Adipose tissue (tissue), 3 donors: ENCODE measurements around the gene VMO1. TPM values are rescaled to one million over a fixed set of nuclear protein-coding genes. Genes with fewer than 3 reads are reported as not detected.

ENCODE experiments used
- H3K27ac ChIP-seq: one replicate; pipeline ENCODE4 v1.5.1; 2013; ENCODE audit warnings: low read depth, low read length
- WGBS, 3 donors: extraction: QIAGEN DNeasy Blood & Tissue Kit; methylation state at CpG; one replicate each; pipeline ENCODE4 v1.1.7; 2013; 5-methylcytosine and 5-hydroxymethylcytosine counted together
- polyA plus RNA-seq, 3 donors: library from polyadenylated mRNA; stranded (reverse); fragments of 200-250 nt; gene quantifications; one replicate each; pipeline ENCODE4 v1.2.3, GENCODE V29; 2013
- donor health status: healthy with polysubstance abuse.
- donor health status: Bipolar disorder and iron deficiency.
- donor health status: healthy.

Gene VMO1
- polyA plus RNA-seq, 3 donors, result 0.48 to 4.7 (median 2.1) TPM

GRCh38 chr17:4806777-4807604, 20.8 kb upstream of the VMO1 start, which contains the start of gene PLD2:
PLD2 (plus strand) TSS chr17:4807152; CDS start chr17:4807773, 621 bp downstream.
- H3K27ac ChIP-seq, result no peak within 1 kb of the TSS
- WGBS, 3 donors, result 1% methylated on average over 53 to 106 of the region's 106 CpGs

DNA sequence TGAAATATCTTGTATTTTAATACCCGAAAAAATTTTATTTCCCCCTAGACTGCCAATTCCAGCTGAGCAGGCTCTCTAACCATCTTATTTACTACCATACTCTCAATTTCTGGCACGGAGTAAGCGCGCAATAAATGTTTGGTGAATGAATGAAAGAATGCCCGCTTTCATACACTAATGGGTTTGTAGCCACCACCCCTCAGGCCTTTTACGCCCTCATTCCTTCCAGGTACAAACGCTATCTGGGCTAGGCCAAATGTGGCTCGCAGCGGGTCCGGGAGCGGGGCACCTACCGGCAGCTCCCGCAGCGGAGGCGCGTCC, 20.3 kb upstream of the VMO1 start:
- H3K27ac ChIP-seq, result no peak overlapping the region
- WGBS, 3 donors, result 3% methylated on average over 16 of the region's 16 CpGs

- 77 to 90% (median 83%) methylated on average over 9 of the region's 9 CpGs for WGBS, 3 donors
- no peak within 1 kb of the TSS for H3K27ac ChIP-seq
These were observed 16.1 kb upstream of the VMO1 start, which contains the start of gene C17orf114 for GRCh38 chr17:4802228-4802627. C17orf114 (minus strand) TSS chr17:4802328.

- H3K27ac ChIP-seq, result no peak overlapping the region
- 76 to 86% (median 77%) methylated on average over 10 of the region's 10 CpGs for WGBS, 3 donors
These were observed 14.5 kb upstream of the VMO1 start for GRCh38 chr17:4800462-4801196.

GRCh38 chr17:4796552-4796920, 10.4 kb upstream of the VMO1 start:
- 1 to 2% (median 1%) methylated on average over 7 of the region's 7 CpGs for WGBS, 3 donors
- H3K27ac ChIP-seq, result no peak overlapping the region

GRCh38 chr17:4795168-4795567, 9.0 kb upstream of the VMO1 start:
- WGBS, 3 donors, result 98 to 100% (median 100%) methylated on average over 1 of the region's 1 CpG

DNA sequence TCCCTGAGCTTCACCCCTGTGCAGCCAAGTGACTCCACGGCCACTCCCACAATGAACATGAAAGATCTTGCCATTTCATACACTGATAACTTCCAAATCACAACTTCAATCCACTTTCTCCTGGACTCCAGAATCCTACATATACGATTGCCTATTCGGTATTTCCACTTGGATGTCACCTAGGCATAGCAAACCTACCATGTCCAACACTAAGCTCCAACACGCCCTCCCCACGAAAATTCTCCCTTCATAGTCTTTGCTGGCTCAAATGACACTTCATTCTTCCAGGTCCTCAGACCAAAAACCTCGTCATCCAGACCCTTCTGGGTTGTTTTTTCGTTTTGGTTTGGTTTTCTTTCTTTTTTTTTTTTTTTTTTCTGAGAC, 4.5 kb upstream of the VMO1 start:
- WGBS, 3 donors, result 30 to 57% (median 41%) methylated on average over 7 of the region's 7 CpGs

More at GRCh38 chr17:4795168-4795567, 9.0 kb upstream of the VMO1 start:
- H3K27ac ChIP-seq, result no peak overlapping the region

GRCh38 chr17:4789951-4790704, 4.0 kb upstream of the VMO1 start:
- 0% methylated on average over 61 to 91 of the region's 91 CpGs for WGBS, 3 donors
- H3K27ac ChIP-seq, result peak overlapping the region; percentile 68

More for the DNA sequence above, 4.5 kb upstream of the VMO1 start:
- no peak overlapping the region for H3K27ac ChIP-seq

GRCh38 chr17:4789701-4789950, 3.5 kb upstream of the VMO1 start:
- 0% methylated on average over 23 to 25 of the region's 25 CpGs for WGBS, 3 donors
- H3K27ac ChIP-seq, result peak overlapping the region; percentile 68

DNA sequence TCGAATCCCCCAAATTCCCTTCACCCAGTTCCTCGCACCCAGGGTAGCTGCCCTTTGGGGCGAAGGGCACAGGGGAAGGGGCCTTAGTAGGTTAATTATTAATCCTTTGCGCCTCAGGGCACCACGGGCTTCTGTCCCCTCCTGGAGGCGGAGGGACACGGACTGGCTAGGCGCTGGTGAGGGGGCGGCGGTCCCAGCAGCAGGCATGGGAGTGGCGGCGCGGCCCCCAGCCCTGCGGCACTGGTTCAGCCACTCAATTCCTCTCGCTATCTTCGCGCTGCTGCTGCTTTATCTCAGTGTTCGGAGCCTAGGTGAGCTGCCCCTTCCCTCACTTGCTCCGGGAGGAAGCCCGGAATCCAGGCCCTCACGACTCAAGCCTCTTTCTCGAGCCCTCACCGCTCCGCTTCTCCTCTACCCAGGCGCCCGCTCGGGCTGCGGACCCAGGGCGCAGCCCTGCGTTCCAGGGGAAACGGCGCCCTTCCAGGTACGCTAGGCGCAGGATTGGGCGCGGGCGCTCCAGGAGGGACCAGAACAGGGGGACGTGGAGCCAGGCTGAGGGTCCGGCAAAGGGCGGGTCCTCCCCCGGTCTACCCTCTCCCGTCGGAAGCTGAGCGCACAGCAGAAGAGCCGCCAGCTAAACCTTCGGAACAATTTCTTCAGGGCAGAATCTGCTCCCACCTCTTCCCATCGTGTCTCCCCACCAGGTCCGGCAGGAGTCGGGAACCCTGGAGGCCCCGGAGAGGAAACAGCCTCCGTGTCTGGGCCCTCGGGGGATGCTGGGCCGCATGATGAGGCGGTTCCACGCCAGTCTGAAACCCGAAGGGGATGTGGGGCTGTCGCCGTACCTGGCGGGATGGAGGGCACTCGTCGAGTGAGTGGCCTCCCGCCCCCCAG, 2.9 kb upstream of the VMO1 start, which contains the start of gene GLTPD2:
Gene GLTPD2 (plus strand): TSS at position 158 of the 894 bp plus-strand sequence. CDS start 48 bp downstream, at position 206.
- peak within 1 kb of the TSS; percentile 68 for H3K27ac ChIP-seq
- WGBS, 3 donors, result 25 to 45% (median 37%) methylated on average over 62 of the region's 62 CpGs

GRCh38 chr17:4788159-4788806, 2.1 kb upstream of the VMO1 start:
- WGBS, 3 donors, result 76 to 85% (median 78%) methylated on average over 14 of the region's 14 CpGs

DNA sequence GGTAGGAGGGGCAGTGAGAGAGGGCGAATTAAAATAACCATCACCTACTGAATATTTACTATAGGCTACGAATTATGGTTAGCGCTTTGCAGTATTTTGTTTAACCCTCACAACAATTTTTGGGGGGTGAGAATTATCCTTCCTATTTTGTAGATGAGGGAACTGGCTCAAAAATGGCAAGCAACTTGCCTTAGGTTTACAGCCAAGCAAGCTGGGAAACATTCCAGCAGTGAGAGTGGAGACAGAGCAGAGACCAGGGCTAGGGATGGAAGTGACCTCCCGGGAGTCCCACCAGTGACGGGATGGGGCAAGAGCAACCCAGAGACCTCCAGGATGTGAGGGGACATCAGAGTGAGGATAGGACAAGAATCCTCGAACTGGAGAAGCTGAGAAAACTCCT, 352 bp upstream of the VMO1 start:
- WGBS, 3 donors, result 10 to 19% (median 10%) methylated on average over 6 of the region's 6 CpGs
- no peak overlapping the region for H3K27ac ChIP-seq

More at GRCh38 chr17:4788159-4788806, 2.1 kb upstream of the VMO1 start:
- H3K27ac ChIP-seq, result no peak overlapping the region

GRCh38 chr17:4785311-4786105, 656 bp downstream of the VMO1 start:
- H3K27ac ChIP-seq, result no peak overlapping the region
- 11 to 13% (median 12%) methylated on average over 61 of the region's 61 CpGs for WGBS, 3 donors

GRCh38 chr17:4782652-4783051, 3.5 kb downstream of the VMO1 start:
- no peak overlapping the region for H3K27ac ChIP-seq
- WGBS, 3 donors, result 26 to 33% (median 28%) methylated on average over 23 to 28 of the region's 28 CpGs

DNA sequence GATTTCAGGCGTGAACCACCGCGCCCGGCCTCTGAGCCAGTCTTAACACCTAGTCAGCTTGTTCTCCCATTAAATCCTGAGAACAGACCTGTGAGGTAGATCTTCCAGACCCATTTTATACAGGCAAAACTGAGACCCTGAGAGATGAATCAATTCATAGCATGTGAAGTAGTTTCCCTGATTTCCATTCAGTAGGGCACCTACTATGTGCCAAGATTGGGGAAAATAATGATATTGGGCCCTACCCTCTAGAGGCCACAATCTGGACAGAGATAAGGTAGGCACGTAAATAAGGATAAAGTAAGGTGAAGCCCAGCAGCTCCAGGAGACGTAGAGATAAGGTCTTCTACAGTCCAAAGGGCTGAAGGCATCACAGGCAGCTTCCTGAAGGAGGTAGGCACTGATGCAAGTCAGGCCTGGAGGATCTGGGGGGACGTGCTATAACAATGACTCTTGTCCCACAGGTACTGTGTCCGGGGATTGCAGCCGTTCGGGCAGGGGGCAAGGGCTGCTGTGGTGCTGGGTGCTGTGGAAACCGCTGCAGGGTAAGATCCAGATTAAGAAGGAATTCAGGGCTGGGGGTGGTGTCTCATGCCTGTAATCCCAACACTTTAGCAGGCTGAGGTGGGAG, 5.7 kb downstream of the VMO1 start:
- no peak overlapping the region for H3K27ac ChIP-seq
- WGBS, 3 donors, result 71 to 87% (median 79%) methylated on average over 11 of the region's 11 CpGs

- no peak overlapping the region for H3K27ac ChIP-seq
- WGBS, 3 donors, result 62 to 76% (median 75%) methylated on average over 9 of the region's 9 CpGs
These were observed 8.0 kb downstream of the VMO1 start for GRCh38 chr17:4777969-4778760.
